ENCODE results near the gene WDR36. TPM values are rescaled to one million over a fixed set of nuclear protein-coding genes. Genes with fewer than 3 reads are reported as not detected.
"Not testable (repeated sequence)": the region's sequence is repeated elsewhere in the genome, so short reads cannot be mapped to it uniquely, and the experiment has no call there.

WDR36 gene
- total and polyA plus RNA-seq, 2 donors from 2014 or later, result 4.5 to 31.8 TPM

DNA sequence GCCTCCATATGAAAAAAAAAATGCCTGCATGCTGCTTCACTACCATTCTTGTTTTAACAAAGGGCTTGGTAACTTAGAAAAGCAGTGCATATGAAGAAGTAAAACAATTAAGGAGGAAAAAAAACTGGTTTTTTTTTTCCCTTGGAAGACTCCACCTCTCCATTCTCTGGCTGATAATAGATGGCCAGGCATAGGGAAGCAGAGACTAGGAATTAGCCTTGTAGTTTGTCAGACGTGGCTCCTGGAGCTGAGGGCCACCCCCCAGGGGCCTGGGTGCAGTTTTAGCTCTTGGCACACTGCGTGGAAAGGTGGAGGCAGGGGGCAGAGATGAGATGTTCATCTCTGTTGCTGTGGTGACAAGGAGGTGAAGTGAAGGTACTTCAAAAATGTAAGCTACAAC lies 42.7 kb downstream of the WDR36 start:
- FAIRE-seq, result no peak
- no peaks in the 10 kb centered on the region for H3K4me1 ChIP-seq (ENCODE audit: control insufficient read depth in 2 of 3, insufficient read depth in 2 of 3, low read depth in 1 of 3, low read length in 3 of 3)
- H3K36me3 ChIP-seq (ENCODE audit: control insufficient read depth in 2 of 3, insufficient read depth in 3 of 3, low read length in 3 of 3), result no peaks in the 10 kb centered on the region
- no peak overlapping the region for H3K9ac ChIP-seq (ENCODE audit: low read length in 3 of 3)
- H3K27me3 ChIP-seq (ENCODE audit: control insufficient read depth, insufficient read depth, low read length), result no peaks in the 10 kb centered on the region
- no peak overlapping the region for H3K4me3 ChIP-seq (ENCODE audit: low read length in 3 of 3)
- H3K9me3 ChIP-seq (ENCODE audit: control insufficient read depth in 2 of 3, insufficient read depth in 1 of 3, low read length in 3 of 3), result no peaks in the 10 kb centered on the region
- DNase-seq, result no peak
- TF ChIP-seq, protein P1, sequence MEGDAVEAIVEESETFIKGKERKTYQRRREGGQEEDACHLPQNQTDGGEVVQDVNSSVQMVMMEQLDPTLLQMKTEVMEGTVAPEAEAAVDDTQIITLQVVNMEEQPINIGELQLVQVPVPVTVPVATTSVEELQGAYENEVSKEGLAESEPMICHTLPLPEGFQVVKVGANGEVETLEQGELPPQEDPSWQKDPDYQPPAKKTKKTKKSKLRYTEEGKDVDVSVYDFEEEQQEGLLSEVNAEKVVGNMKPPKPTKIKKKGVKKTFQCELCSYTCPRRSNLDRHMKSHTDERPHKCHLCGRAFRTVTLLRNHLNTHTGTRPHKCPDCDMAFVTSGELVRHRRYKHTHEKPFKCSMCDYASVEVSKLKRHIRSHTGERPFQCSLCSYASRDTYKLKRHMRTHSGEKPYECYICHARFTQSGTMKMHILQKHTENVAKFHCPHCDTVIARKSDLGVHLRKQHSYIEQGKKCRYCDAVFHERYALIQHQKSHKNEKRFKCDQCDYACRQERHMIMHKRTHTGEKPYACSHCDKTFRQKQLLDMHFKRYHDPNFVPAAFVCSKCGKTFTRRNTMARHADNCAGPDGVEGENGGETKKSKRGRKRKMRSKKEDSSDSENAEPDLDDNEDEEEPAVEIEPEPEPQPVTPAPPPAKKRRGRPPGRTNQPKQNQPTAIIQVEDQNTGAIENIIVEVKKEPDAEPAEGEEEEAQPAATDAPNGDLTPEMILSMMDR (IDR thresholded peaks at IDR 0.05; ENCODE audit: borderline replicate concordance, extremely low read depth, insufficient read depth), result no peak
- no peak overlapping the region for H3K27ac ChIP-seq (ENCODE audit: low read depth in 2 of 2, low read length in 2 of 2)
- intact Hi-C loops (cut with DNase I), result no loop called here

DNA sequence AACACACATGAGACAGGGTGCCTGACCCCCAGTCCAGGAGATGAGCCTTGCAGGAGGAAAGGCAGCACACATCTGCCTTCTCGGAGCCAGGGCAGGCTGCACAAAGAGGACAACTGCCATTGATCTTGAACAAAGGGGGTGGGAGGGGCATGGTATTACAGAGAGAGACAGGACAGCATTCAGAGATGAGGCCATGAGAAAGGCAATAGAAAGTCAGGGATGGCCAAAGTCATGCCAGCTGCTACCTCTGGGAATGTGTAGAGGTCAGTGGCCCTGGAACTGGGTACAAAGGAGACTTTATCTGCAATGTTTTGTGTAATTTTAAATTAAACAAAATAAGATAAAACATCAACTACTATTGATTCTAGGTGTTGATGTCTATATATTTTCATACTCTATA lies 43.2 kb downstream of the WDR36 start:
- H3K9ac ChIP-seq (ENCODE audit: low read length in 3 of 3), result no peak overlapping the region
- no peak for DNase-seq
- no peaks in the 10 kb centered on the region for H3K36me3 ChIP-seq (ENCODE audit: control insufficient read depth in 2 of 3, insufficient read depth in 3 of 3, low read length in 3 of 3)
- H3K4me1 ChIP-seq (ENCODE audit: control insufficient read depth in 2 of 3, insufficient read depth in 2 of 3, low read depth in 1 of 3, low read length in 3 of 3), result no peaks in the 10 kb centered on the region
- no peak for FAIRE-seq
- TF ChIP-seq, protein P1 (IDR thresholded peaks at IDR 0.05; ENCODE audit: borderline replicate concordance, extremely low read depth, insufficient read depth), result no peak
- no peaks in the 10 kb centered on the region for H3K9me3 ChIP-seq (ENCODE audit: control insufficient read depth in 2 of 3, insufficient read depth in 1 of 3, low read length in 3 of 3)
- H3K27me3 ChIP-seq (ENCODE audit: control insufficient read depth, insufficient read depth, low read length), result no peaks in the 10 kb centered on the region
- intact Hi-C loops (cut with DNase I), result no loop called here
- no peak overlapping the region for H3K27ac ChIP-seq (ENCODE audit: low read depth in 2 of 2, low read length in 2 of 2)
- no peak overlapping the region for H3K4me3 ChIP-seq (ENCODE audit: low read length in 3 of 3)

DNA sequence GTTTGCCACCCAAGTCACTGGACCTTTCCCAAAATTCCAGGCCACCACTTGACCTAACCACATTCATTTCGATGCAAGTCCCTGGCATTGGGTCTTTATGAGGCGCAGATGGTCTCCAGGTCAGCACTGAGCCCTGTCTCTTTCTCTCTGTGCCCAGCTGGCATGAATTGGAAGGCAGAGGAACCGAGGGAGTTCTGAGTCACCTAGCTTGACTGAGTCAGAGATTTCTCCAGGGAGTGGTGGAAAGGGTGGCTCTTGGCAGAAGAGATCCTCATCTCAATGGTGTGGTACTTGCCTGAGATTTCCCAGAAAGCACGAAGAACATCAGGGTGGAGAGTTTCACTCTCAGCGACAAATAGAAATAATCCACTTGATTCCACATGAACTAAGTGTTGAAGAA lies 43.8 kb downstream of the WDR36 start:
- FAIRE-seq (no peak), DNase-seq (no peak)
- no peak overlapping the region for H3K9ac ChIP-seq (ENCODE audit: low read length in 3 of 3)
- H3K27me3 ChIP-seq (ENCODE audit: control insufficient read depth, insufficient read depth, low read length), result no peaks in the 10 kb centered on the region
- intact Hi-C loops (cut with DNase I), result no loop called here
- no peaks in the 10 kb centered on the region for H3K4me1 ChIP-seq (ENCODE audit: control insufficient read depth in 2 of 3, insufficient read depth in 2 of 3, low read depth in 1 of 3, low read length in 3 of 3)
- no peaks in the 10 kb centered on the region for H3K36me3 ChIP-seq (ENCODE audit: control insufficient read depth in 2 of 3, insufficient read depth in 3 of 3, low read length in 3 of 3)
- no peak overlapping the region for H3K27ac ChIP-seq (ENCODE audit: low read depth in 2 of 2, low read length in 2 of 2)
- no peak overlapping the region for H3K4me3 ChIP-seq (ENCODE audit: low read length in 3 of 3)
- TF ChIP-seq, protein P1 (IDR thresholded peaks at IDR 0.05; ENCODE audit: borderline replicate concordance, extremely low read depth, insufficient read depth), result no peak
- H3K9me3 ChIP-seq (ENCODE audit: control insufficient read depth in 2 of 3, insufficient read depth in 1 of 3, low read length in 3 of 3), result no peaks in the 10 kb centered on the region

DNA sequence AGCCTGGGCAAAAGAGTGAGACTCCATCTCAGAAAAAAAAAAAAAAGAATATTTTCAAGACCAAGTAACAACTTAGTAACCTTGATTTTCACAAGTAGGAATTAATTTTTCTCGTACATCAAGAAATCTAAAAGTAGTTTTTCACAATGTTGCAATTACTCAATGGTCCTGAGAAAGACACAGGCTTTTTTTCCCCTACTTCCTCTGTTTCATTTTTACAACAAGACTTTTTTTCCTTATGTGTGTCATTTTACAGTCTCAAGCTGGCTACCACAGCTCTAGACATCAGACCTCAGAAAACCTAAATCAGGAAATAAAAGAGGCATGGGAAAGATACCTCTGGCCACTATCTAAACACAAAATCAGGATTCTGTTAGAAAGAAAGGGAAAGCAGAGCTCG lies 45.9 kb downstream of the WDR36 start:
- TF ChIP-seq, protein P1 (IDR thresholded peaks at IDR 0.05; ENCODE audit: borderline replicate concordance, extremely low read depth, insufficient read depth), result no peak
- H3K9ac ChIP-seq (ENCODE audit: low read length in 3 of 3), result no peak overlapping the region

DNA sequence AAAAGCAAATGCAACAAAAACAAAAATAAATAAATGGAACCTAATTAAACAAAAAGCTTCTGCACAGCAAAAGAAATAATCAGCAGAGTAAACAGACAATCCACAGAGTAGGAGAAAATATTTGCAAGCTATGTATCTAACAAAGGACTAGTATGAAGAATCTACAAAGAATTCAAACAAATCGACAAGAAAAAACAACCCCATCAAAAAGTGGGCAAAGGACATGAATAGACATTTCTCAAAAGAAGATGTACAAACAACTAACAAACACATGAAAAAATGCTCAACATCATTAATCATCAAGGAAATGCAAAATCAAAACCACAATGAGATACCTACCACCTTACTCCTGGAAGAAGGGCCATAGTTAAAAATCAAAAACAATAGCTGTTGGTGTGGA lies 49.3 kb downstream of the WDR36 start:
- H3K4me3 ChIP-seq (ENCODE audit: low read length in 3 of 3); H3K9ac ChIP-seq (ENCODE audit: low read length in 3 of 3); H3K9me3 ChIP-seq (ENCODE audit: control insufficient read depth in 2 of 3, insufficient read depth in 1 of 3, low read length in 3 of 3); DNase-seq; H3K27ac ChIP-seq (ENCODE audit: low read depth in 2 of 2, low read length in 2 of 2); H3K4me1 ChIP-seq (ENCODE audit: control insufficient read depth in 2 of 3, insufficient read depth in 2 of 3, low read depth in 1 of 3, low read length in 3 of 3); H3K36me3 ChIP-seq (ENCODE audit: control insufficient read depth in 2 of 3, insufficient read depth in 3 of 3, low read length in 3 of 3); FAIRE-seq; H3K27me3 ChIP-seq (ENCODE audit: control insufficient read depth, insufficient read depth, low read length); intact Hi-C loops (cut with DNase I): not testable (repeated sequence)

More for the DNA sequence above, 45.9 kb downstream of the WDR36 start:
- FAIRE-seq (no peak), DNase-seq (no peak)
- no peak overlapping the region for H3K4me3 ChIP-seq (ENCODE audit: low read length in 3 of 3)
- H3K36me3 ChIP-seq (ENCODE audit: control insufficient read depth in 2 of 3, insufficient read depth in 3 of 3, low read length in 3 of 3), result no peaks in the 10 kb centered on the region
- no peak overlapping the region for H3K27ac ChIP-seq (ENCODE audit: low read depth in 2 of 2, low read length in 2 of 2)
- no peaks in the 10 kb centered on the region for H3K9me3 ChIP-seq (ENCODE audit: control insufficient read depth in 2 of 3, insufficient read depth in 1 of 3, low read length in 3 of 3)
- intact Hi-C loops (cut with DNase I), result no loop called here
- H3K4me1 ChIP-seq (ENCODE audit: control insufficient read depth in 2 of 3, insufficient read depth in 2 of 3, low read depth in 1 of 3, low read length in 3 of 3), result no peaks in the 10 kb centered on the region
- no peaks in the 10 kb centered on the region for H3K27me3 ChIP-seq (ENCODE audit: control insufficient read depth, insufficient read depth, low read length)

Measured in kidney (tissue), 14 donors.